ENCODE results near the gene GPR39.

The GPR39 gene

GRCh38 chr2:132589111-132589830, 172.7 kb downstream of the GPR39 start:
- Histone ChIP-seq H3K27ac (no peak overlapping the region), H3K4me3 (no peak overlapping the region), H3K4me1 (no peaks in the 10 kb centered on the region), H3K9me3 (no peaks in the 10 kb centered on the region), H3K36me3 (no peaks in the 10 kb centered on the region), H3K27me3 (no peaks in the 10 kb centered on the region)
- intact Hi-C loops (cut with DNase I; ENCODE audit: low total_unique reads): no loop called here
- no peak for DNase-seq
- no peak for TF ChIP-seq CTCF (IDR thresholded peaks at IDR 0.05)

- intact Hi-C loops (cut with DNase I; ENCODE audit: low total_unique reads): no loop called here
- Histone ChIP-seq H3K27ac (no peak overlapping the region), H3K27me3 (no peaks in the 10 kb centered on the region), H3K36me3 (no peaks in the 10 kb centered on the region), H3K4me1 (no peaks in the 10 kb centered on the region), H3K4me3 (no peak overlapping the region), H3K9me3 (no peaks in the 10 kb centered on the region)
- no peak for DNase-seq
- TF ChIP-seq CTCF (IDR thresholded peaks at IDR 0.05): no peak
Observed at GRCh38 chr2:132589966-132590365, 173.4 kb downstream of the GPR39 start.

GRCh38 chr2:132593171-132593570, 176.6 kb downstream of the GPR39 start:
- no peaks in the 10 kb centered on the region for H3K27me3 ChIP-seq
- H3K4me3 ChIP-seq: no peak overlapping the region
- intact Hi-C loops (cut with DNase I; ENCODE audit: low total_unique reads): no loop called here
- DNase-seq: no peak
- no peaks in the 10 kb centered on the region for H3K36me3 ChIP-seq
- TF ChIP-seq CTCF (IDR thresholded peaks at IDR 0.05): no peak
- H3K9me3 ChIP-seq: no peaks in the 10 kb centered on the region
- H3K4me1 ChIP-seq: no peaks in the 10 kb centered on the region
- H3K27ac ChIP-seq: no peak overlapping the region

GRCh38 chr2:132595186-132595585, 178.6 kb downstream of the GPR39 start:
- H3K4me3 ChIP-seq: no peak overlapping the region
- TF ChIP-seq CTCF (IDR thresholded peaks at IDR 0.05): no peak
- H3K4me1 ChIP-seq: no peaks in the 10 kb centered on the region
- H3K27ac ChIP-seq: no peak overlapping the region
- H3K27me3 ChIP-seq: peaks cover 0 to 3% of the 10 kb centered on the region in 2 donors
- no peaks in the 10 kb centered on the region for H3K9me3 ChIP-seq
- DNase-seq: no peak
- no peaks in the 10 kb centered on the region for H3K36me3 ChIP-seq
- intact Hi-C loops (cut with DNase I; ENCODE audit: low total_unique reads): no loop called here

GRCh38 chr2:132595693-132596092, 179.1 kb downstream of the GPR39 start:
- no peaks in the 10 kb centered on the region for H3K4me1 ChIP-seq
- H3K27me3 ChIP-seq: peaks cover 0 to 3% of the 10 kb centered on the region in 2 donors
- no peak overlapping the region for H3K27ac ChIP-seq
- no peaks in the 10 kb centered on the region for H3K9me3 ChIP-seq
- intact Hi-C loops (cut with DNase I; ENCODE audit: low total_unique reads): no loop called here
- DNase-seq: no peak
- H3K4me3 ChIP-seq: no peak overlapping the region
- no peak for TF ChIP-seq CTCF (IDR thresholded peaks at IDR 0.05)
- H3K36me3 ChIP-seq: no peaks in the 10 kb centered on the region

GRCh38 chr2:132597166-132597565, 180.6 kb downstream of the GPR39 start:
- intact Hi-C loops (cut with DNase I; ENCODE audit: low total_unique reads): no loop called here
- H3K9me3 ChIP-seq: no peaks in the 10 kb centered on the region
- H3K4me1 ChIP-seq: no peaks in the 10 kb centered on the region
- H3K27me3 ChIP-seq: peaks cover 0 to 3% of the 10 kb centered on the region in 2 donors
- DNase-seq: no peak
- no peaks in the 10 kb centered on the region for H3K36me3 ChIP-seq
- no peak for TF ChIP-seq CTCF (IDR thresholded peaks at IDR 0.05)
- H3K4me3 ChIP-seq: no peak overlapping the region
- H3K27ac ChIP-seq: no peak overlapping the region

All from tibial artery (tissue), 4 donors.